HEK293 (cell line): ENCODE measurements around the gene BBLN.

Experiments
- CTCF ChIA-PET: fragments of 350-600 bp; formaldehyde crosslinking; extraction: SDS; loops from one replicate; lab custom pipeline; 2021; ENCODE audit warnings: antibody characterized with exemption; lab: Yijun Ruan, JAX
- POLR2A ChIA-PET: fragments of 300-600 bp; formaldehyde crosslinking; extraction: SDS; loops from one replicate; lab custom pipeline; 2020; ENCODE audit warnings: antibody characterized with exemption, inconsistent platforms; lab: Yijun Ruan, JAX
- H3K27ac ChIP-seq: fragments of 200-500 bp; sonication (Bioruptor generic); 2 replicates; pipeline ENCODE4 v1.5.1; 2014; ENCODE audit warnings: low read depth, low read length, control low read depth, inconsistent platforms; ENCODE audit errors: extremely low read depth
- H3K36me3 ChIP-seq, 2 experiments: fragments of 200-500 bp in 1 of 2; sonication (Bioruptor generic) in 1 of 2; 1 replicate in 1 of 2; 2 replicates in 1 of 2; pipeline ENCODE4 v1.5.1; 2014 to 2017; ENCODE audit warnings: inconsistent platforms in 2 of 2, low read length in 2 of 2; ENCODE audit not compliant: control insufficient read depth in 2 of 2, insufficient read depth in 1 of 2
- H3K4me1 ChIP-seq: fragments of 200-500 bp; sonication (Bioruptor generic); 2 replicates; pipeline ENCODE4 v1.5.1; 2014; ENCODE audit warnings: mild to moderate bottlenecking, low read length, inconsistent platforms; ENCODE audit not compliant: control insufficient read depth, insufficient read depth
- H3K4me3 ChIP-seq: 2 replicates; pipeline ENCODE4 v1.5.1; 2011; ENCODE audit warnings: low read depth, mild to moderate bottlenecking, control low read depth, low read length, moderate library complexity
- H3K9me3 ChIP-seq: fragments of 200-500 bp; sonication (Bioruptor generic); 2 replicates; pipeline ENCODE4 v1.5.1; 2014; ENCODE audit warnings: low read depth, low read length, inconsistent platforms; ENCODE audit not compliant: control insufficient read depth, insufficient read depth
- BCL6B ChIP-seq: fragments of 450-650 bp; formaldehyde crosslinking; IDR thresholded peaks from 2 replicates; pipeline ENCODE4 v1.5.1; 2017; ENCODE audit warnings: missing biosample characterization, missing genetic modification characterization
- CTCF ChIP-seq: fragments of 450-650 bp; formaldehyde crosslinking; IDR thresholded peaks from 2 replicates; pipeline ENCODE4 v1.5.1; 2016; ENCODE audit warnings: missing biosample characterization, missing genetic modification characterization
- GLIS2 ChIP-seq: fragments of 450-650 bp; formaldehyde crosslinking; IDR thresholded peaks from 2 replicates; pipeline ENCODE4 v1.5.1; 2016; ENCODE audit warnings: missing biosample characterization, missing genetic modification characterization
- HOXC10 ChIP-seq: sonication (generic); formaldehyde crosslinking; IDR thresholded peaks from 2 replicates; pipeline ENCODE4 v1.8.1; 2023; ENCODE audit warnings: mild to moderate bottlenecking, missing genetic modification reagents
- KLF10 ChIP-seq: fragments of 450-650 bp; IDR thresholded peaks from 2 replicates; pipeline ENCODE4 v1.5.1; 2018; ENCODE audit warnings: missing biosample characterization, mild to moderate bottlenecking, missing genetic modification characterization
- KLF17 ChIP-seq: fragments of 450-650 bp; formaldehyde crosslinking; IDR thresholded peaks from 2 replicates; pipeline ENCODE4 v1.5.1; 2016; ENCODE audit warnings: missing biosample characterization, missing genetic modification characterization
- KLF8 ChIP-seq: fragments of 450-650 bp; formaldehyde crosslinking; IDR thresholded peaks from 2 replicates; pipeline ENCODE4 v1.5.1; 2016; ENCODE audit warnings: missing biosample characterization, missing genetic modification characterization
- SP2 ChIP-seq: fragments of 450-650 bp; formaldehyde crosslinking; IDR thresholded peaks from 2 replicates; pipeline ENCODE4 v1.5.1; 2016; ENCODE audit warnings: missing biosample characterization, missing genetic modification characterization
- SP7 ChIP-seq: fragments of 450-650 bp; formaldehyde crosslinking; IDR thresholded peaks from 2 replicates; pipeline ENCODE4 v1.5.1; 2016; ENCODE audit warnings: missing biosample characterization, missing genetic modification characterization
- YY2 ChIP-seq: fragments of 450-650 bp; formaldehyde crosslinking; IDR thresholded peaks from 2 replicates; pipeline ENCODE4 v1.5.1; 2016; ENCODE audit warnings: missing biosample characterization, missing genetic modification characterization
- ZBTB1 ChIP-seq: fragments of 450-650 bp; formaldehyde crosslinking; IDR thresholded peaks from 2 replicates; pipeline ENCODE4 v1.5.1; 2016; ENCODE audit warnings: missing biosample characterization, missing genetic modification characterization
- ZBTB11 ChIP-seq: fragments of 450-650 bp; formaldehyde crosslinking; conservative IDR thresholded peaks from 2 replicates; pipeline ENCODE4 v1.5.1; 2016; ENCODE audit warnings: low read depth, missing biosample characterization, missing genetic modification characterization
- ZBTB17 ChIP-seq: fragments of 450-650 bp; formaldehyde crosslinking; IDR thresholded peaks from 2 replicates; pipeline ENCODE4 v1.5.1; 2016; ENCODE audit warnings: missing biosample characterization, missing genetic modification characterization
- ZBTB20 ChIP-seq: fragments of 450-650 bp; formaldehyde crosslinking; IDR thresholded peaks from 2 replicates; pipeline ENCODE4 v1.5.1; 2016; ENCODE audit warnings: missing biosample characterization, missing genetic modification characterization
- ZBTB44 ChIP-seq: fragments of 450-650 bp; IDR thresholded peaks from 2 replicates; pipeline ENCODE4 v1.5.1; 2018; ENCODE audit warnings: missing biosample characterization, mild to moderate bottlenecking, missing genetic modification characterization
- ZBTB48 ChIP-seq: fragments of 450-650 bp; formaldehyde crosslinking; IDR thresholded peaks from 2 replicates; pipeline ENCODE4 v1.5.1; 2016; ENCODE audit warnings: missing biosample characterization, missing genetic modification characterization
- ZBTB8A ChIP-seq: fragments of 450-650 bp; formaldehyde crosslinking; IDR thresholded peaks from 2 replicates; pipeline ENCODE4 v1.5.1; 2016; ENCODE audit warnings: missing biosample characterization, missing genetic modification characterization
- ZIC2 ChIP-seq: fragments of 450-650 bp; formaldehyde crosslinking; IDR thresholded peaks from 2 replicates; pipeline ENCODE4 v1.5.1; 2016; ENCODE audit warnings: missing biosample characterization, missing genetic modification characterization
- ZNF133 ChIP-seq: fragments of 450-650 bp; formaldehyde crosslinking; IDR thresholded peaks from 2 replicates; pipeline ENCODE4 v1.5.1; 2016; ENCODE audit warnings: missing biosample characterization, missing genetic modification characterization
- ZNF394 ChIP-seq: fragments of 450-650 bp; formaldehyde crosslinking; IDR thresholded peaks from 2 replicates; pipeline ENCODE4 v1.5.1; 2016; ENCODE audit warnings: missing biosample characterization, missing genetic modification characterization, mild to moderate bottlenecking, moderate library complexity, borderline replicate concordance
- ZNF501 ChIP-seq: fragments of 450-650 bp; formaldehyde crosslinking; IDR thresholded peaks from 2 replicates; pipeline ENCODE4 v1.5.1; 2016; ENCODE audit warnings: missing biosample characterization, missing genetic modification characterization
- ZNF530 ChIP-seq: fragments of 450-650 bp; formaldehyde crosslinking; IDR thresholded peaks from 2 replicates; pipeline ENCODE4 v1.5.1; 2016; ENCODE audit warnings: low read depth, missing biosample characterization, missing genetic modification characterization
- ZNF544 ChIP-seq: fragments of 450-650 bp; formaldehyde crosslinking; IDR thresholded peaks from 2 replicates; pipeline ENCODE4 v1.5.0; 2017; ENCODE audit warnings: missing biosample characterization, missing genetic modification characterization
- ZNF560 ChIP-seq: fragments of 450-650 bp; formaldehyde crosslinking; IDR thresholded peaks from 2 replicates; pipeline ENCODE4 v1.5.1; 2017; ENCODE audit warnings: missing biosample characterization, missing genetic modification characterization, borderline replicate concordance
- ZNF660 ChIP-seq: fragments of 450-650 bp; IDR thresholded peaks from 2 replicates; pipeline ENCODE4 v1.5.1; 2018; ENCODE audit warnings: missing biosample characterization, mild to moderate bottlenecking, missing genetic modification characterization
- ZNF76 ChIP-seq: fragments of 450-650 bp; formaldehyde crosslinking; IDR thresholded peaks from 2 replicates; pipeline ENCODE4; 2016; ENCODE audit warnings: low read depth, missing biosample characterization, missing genetic modification characterization, borderline replicate concordance
- TF ChIP-seq, protein P1 (sequence below): fragments of 450-650 bp; formaldehyde crosslinking; optimal IDR thresholded peaks from 2 replicates; pipeline ENCODE3; 2016; ENCODE audit warnings: missing biosample characterization, mild to moderate bottlenecking, missing genetic modification characterization

Gene BBLN

GRCh38 chr9:128191406-128192046 is 31.5 kb downstream of the BBLN start, which contains the start of gene CIZ1:
Gene CIZ1, minus strand, starts transcription at chr9:128191572. Its CDS starts 715 bp downstream, at chr9:128190857.
- no peaks in the 10 kb centered on the region for H3K4me1 ChIP-seq
- H3K36me3 ChIP-seq = peaks cover 8 to 35% of the 10 kb centered on the region in 2 experiments; a peak in 2 of 3 replicates
- H3K4me3 ChIP-seq = peak within 1 kb of the TSS; percentile 59
- POLR2A ChIA-PET = interaction anchor here (0.6 to 4.5 kb wide), 9 partner anchors 12 to 168 kb away, joined by 3 to 30 read pairs (median 4); partner anchors contain the start of genes BBLN, DNM1, GOLGA2 and SWI5
- CTCF ChIA-PET = interaction anchor here (0.6 to 2.1 kb wide), 8 partner anchors 10 to 640 kb away, joined by 3 to 8 read pairs (median 4); no protein-coding TSS in a partner anchor
- no peaks in the 10 kb centered on the region for H3K9me3 ChIP-seq
- H3K27ac ChIP-seq = peak within 1 kb of the TSS; percentile 70
- TF ChIP-seq YY2 (tag by site-specific recombination) (peak; percentile 38; the same call in 1 of the 2 replicates), ZBTB44 (0 out of 2 replicates have a peak, but pooled peaks have one; percentile 39), ZBTB48 (0 out of 2 replicates have a peak, but pooled peaks have one; percentile 15), ZBTB1 (tag by site-specific recombination) (no peak), KLF10 (peak; percentile 57; the same call in 1 of the 2 replicates), ZBTB17 (tag by site-specific recombination) (peak; percentile 10; the same call in 1 of the 2 replicates), KLF8 (tag by site-specific recombination) (0 out of 2 replicates have a peak, but pooled peaks have one; percentile 17), ZIC2 (tag by site-specific recombination) (peak; percentile 64), GLIS2 (tag by site-specific recombination) (peak; percentile 99), ZNF394 (tag by site-specific recombination) (peak; percentile 22; the same call in 1 of the 2 replicates), ZNF133 (no peak), CTCF (tag by site-specific recombination) (peak; percentile 72; the same call in 1 of the 2 replicates), ZNF76 (tag by site-specific recombination) (peak; percentile 84), ZBTB11 (peak; percentile 87), ZBTB8A (tag by site-specific recombination) (peak; percentile 97), ZNF660 (tag by site-specific recombination) (peak; percentile 67), ZNF530 (tag by site-specific recombination) (no peak), SP7 (peak; percentile 58), ZNF544 (tag by site-specific recombination) (no peak), ZNF501 (tag by site-specific recombination) (0 out of 2 replicates have a peak, but pooled peaks have one; percentile 35), KLF17 (tag by site-specific recombination) (peak; percentile 57; the same call in 1 of the 2 replicates), BCL6B (tag by site-specific recombination) (no peak), HOXC10 (no peak), ZNF560 (tag by site-specific recombination) (no peak), SP2 (tag by site-specific recombination) (peak; percentile 87), ZBTB20 (tag by site-specific recombination) (peak; percentile 91)
- TF ChIP-seq, protein P1, sequence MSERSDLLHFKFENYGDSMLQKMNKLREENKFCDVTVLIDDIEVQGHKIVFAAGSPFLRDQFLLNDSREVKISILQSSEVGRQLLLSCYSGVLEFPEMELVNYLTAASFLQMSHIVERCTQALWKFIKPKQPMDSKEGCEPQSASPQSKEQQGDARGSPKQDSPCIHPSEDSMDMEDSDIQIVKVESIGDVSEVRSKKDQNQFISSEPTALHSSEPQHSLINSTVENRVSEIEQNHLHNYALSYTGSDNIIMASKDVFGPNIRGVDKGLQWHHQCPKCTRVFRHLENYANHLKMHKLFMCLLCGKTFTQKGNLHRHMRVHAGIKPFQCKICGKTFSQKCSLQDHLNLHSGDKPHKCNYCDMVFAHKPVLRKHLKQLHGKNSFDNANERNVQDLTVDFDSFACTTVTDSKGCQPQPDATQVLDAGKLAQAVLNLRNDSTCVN = peak; percentile 93
